NCI-H748 (cell line): Measurements from ENCODE around the gene DHX34.

Experiments used
- DNase-seq: peaks from one replicate; lab custom pipeline; 2025; ENCODE audit not compliant: unreplicated experiment; lab: John Stamatoyannopoulos, UW

DHX34 gene

DNA sequence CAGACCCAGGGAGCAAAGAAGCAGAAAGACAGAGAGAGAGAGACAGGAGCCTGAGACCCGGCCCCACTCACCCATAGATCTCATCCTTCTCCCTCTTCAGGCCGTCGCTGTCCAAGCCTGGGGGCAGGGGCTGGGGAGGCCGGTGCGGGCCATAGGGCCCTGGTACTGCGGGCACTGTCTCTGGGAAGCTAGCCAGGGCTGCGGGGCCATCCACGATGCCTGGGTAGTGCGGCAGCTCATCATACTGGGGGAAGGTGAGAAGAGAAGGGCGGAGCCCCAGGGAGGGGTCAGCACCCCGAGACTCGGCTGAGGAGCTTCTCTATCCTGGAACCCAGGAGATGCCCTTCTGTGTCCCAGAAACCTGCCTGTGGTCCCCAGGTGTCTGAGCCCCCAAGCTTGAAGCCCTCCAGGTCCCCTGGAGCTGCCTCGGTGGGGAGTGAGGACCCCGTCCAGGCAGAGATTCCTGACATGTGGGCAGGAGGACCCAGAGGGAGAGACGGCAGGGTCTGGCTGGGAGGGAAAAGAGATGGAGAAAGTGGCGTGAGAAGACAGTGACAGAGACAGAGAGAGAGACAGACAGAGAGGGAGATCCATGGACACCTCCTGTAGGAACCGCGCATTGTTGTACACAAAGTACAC lies 68.1 kb downstream of the DHX34 start:
- no peak for DNase-seq

DNA sequence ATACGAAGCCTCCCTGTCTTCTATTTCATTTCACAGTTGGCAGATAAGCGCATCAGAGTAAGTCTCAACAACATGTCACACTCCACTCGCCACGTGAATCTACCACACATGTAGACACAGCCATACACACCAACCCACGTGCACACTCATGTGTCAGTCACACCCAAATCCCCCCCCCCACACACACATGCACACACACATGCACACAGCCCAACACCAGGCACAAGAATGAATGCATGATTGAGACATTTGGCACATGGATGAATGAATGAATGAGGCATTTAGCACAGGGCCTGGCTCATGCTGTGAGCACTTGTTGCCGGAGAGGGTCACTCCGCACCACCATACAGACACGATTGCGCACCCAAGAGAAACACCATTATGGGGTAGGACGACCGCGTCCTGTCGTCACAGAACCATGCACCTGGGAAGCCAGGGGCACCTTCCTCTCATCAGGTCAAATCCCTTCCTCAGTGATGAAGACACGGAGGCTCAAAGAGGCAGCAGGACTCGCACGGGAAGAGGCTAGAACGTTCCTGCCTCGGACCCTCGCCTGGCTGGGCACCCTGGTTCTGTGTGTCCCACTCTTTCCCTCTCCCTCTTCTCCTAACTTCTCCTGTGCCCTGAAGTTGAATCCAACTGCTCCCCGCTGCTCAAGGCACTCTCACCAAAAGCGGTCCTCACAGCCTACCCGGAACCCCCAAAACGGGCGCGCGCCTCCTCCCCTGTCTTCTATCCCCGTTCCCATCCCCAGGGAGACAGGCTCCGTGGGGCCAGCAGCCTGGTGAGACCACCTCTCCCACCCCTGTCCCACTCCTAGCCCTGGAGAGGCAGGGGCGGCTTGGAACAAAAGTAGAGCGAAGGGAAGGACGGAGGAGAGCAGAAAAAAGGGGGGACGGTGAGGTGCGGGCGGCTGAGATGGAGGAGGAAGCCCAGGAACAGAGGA lies 68.9 kb downstream of the DHX34 start:
- DNase-seq: peak; percentile 37

DNA sequence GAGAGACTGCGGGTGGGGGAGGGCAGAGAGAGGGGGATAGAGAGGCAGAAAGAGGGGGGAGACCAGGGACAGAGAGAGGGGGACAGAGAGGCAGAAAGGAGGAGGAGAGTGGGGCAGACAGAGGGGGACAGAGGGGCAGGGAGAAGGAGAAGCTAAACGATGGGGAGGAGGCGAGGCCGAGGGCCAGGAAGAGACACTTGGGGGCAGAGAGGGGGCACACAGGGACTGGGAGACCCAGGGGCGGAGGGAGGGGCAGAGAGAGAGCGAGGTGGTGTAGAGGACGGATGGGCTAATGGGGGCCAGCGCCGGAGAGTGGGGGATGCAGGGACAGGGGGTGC lies 69.5 kb downstream of the DHX34 start:
- no peak for DNase-seq

DNA sequence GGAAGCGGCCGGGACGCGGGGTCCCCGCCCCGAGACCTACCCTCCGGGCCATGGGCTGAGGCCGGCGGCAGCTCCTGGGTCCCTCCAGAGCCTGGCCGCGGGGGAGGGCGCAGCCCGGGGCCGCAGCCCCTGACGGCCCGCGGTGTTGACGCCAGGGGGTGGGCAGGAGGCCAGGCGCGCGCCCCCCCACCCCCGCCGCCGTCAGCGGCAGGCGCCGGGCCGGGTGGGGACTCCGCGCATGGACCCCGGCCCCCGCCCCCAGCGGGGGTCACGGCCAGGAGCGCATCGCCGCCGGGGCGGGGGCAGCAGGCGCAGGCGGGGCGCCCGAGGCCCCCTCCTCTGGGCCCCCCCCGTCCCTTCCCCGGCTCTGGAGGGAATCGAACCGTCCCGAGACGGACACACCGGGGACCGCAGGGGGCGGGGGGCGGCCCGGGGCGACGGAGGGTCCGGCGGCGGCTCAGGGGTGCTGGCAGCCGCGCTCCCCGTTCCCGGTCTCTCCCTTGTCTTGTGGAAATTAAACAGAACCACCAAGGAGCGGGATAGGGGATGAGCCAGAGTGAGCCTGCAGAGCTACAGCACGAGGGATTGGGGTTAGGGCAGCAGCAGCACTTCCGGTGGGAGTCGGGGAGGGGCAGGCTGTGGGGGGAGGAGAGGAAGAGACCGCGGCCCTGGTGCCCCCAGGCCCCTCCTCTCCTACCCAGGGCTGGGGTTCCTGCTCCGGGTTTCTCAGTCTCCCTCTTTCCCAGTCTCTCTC lies 70.1 kb downstream of the DHX34 start, which contains the start of gene MEIS3:
TSS of gene MEIS3 (minus strand) at position 498 of the 754 bp plus-strand sequence. CDS start at position 52, 446 bp downstream.
- DNase-seq: peak; percentile 57

DNA sequence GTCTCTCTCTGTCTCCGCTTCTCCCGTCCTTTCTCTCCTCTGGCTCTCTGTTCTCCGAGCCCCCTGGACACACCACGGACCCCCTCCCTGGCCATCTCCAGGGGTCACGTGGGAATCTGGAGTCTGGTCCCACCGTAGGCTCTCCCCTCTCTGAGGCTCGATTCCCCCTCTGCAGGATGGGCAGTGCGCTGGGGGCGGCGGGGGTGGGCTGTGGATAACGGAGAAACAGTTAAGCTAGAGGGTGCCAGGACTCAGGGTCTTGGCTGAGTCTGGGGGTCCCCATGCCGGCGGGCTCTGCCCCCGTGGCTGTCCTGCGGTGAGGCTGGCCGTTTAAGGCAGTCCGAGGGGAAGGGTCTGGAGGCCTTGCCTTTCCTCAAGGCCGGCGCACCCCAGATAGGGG lies 70.7 kb downstream of the DHX34 start:
- DNase-seq: no peak

DNA sequence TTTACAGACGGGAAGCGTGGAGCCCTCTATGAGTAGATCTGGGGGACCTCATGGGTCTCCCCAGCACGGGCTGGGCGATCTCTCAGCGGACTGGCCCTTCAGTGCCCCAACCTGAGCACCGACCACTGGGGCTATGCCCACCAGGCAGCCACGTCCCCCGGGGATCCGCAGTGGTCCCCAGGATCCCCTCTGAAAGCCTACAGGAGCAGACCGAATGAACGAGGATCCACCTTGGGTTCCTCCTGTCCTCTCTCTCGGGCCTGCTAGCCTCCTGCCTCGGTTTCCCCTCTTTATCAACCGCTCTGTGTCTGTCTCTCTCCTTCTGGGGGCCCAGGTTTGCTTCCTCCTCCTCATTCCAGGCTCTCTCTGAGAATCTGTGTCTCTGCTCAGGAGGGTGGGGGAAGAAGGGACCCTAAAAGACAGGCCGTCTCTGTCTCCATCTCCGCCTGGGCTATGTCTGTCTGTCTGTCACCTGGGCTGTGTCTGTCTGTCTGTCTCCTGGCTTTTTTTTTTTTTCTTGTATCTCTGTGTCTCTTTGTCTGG lies 72.2 kb downstream of the DHX34 start:
- DNase-seq: no peak

DNA sequence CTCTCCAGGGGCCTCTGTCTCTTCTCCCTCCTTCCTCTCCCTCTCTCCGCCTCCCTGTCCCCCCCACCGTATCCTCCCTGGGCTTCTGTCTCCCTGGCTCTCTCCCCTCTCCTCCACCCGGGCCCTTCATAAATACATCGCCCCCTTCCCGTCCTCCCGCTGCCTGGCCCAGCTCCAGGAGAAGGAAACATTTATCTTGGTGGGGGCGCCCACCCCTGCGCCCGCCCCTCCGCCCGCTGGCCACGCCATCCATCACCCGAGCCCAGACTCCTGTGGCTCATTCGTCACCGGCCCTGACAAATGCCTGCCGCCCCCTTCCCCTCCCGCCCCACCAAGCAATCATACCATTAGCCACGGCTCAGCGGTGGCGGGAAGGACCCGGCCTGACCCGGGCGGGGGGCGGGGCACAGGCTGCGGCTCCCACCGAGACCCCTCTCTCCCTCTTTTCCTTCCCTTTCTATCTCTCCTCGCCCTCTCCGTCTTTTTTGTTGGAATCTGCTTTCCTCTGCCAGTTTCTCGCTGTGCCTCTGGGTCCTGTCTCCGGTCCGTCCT lies 72.8 kb downstream of the DHX34 start:
- DNase-seq: peak; percentile 71

DNA sequence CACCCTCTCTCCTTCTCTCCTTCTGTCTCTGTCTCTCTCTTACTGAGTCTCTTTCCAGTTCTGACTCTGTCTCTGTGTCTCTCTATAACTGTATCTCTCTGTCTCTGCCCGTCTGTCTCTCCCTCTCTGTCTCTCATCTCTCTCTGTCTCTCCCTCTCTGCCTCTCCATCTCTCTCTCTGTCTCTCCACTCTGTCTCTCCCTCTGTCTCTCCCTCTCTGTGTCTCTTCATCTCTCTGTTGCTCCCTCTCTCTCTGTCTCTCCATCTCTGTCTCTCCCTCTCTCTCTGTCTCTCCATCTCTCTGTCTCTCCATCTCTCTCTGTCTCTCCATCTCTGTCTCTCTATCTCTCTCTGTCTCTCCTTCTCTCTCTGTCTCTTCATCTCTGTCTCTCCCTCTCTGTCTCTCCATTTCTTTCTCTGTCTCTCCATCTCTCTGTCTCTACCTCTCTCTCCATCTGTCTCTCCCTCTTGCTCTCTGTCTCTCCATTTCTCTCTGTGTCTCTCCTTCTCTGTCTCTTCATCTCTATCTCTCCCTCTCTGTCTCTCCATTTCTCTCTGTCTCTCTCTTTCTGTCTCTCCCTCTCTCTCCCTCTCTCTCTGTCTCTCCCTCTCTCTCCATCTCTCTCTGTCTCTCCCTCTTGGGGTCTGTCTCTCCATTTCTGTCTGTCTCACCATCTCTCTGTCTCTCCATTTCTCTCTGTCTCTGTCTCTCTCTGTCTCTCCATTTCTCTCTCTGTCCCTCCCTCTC lies 73.5 kb downstream of the DHX34 start:
- no peak for DNase-seq

DNA sequence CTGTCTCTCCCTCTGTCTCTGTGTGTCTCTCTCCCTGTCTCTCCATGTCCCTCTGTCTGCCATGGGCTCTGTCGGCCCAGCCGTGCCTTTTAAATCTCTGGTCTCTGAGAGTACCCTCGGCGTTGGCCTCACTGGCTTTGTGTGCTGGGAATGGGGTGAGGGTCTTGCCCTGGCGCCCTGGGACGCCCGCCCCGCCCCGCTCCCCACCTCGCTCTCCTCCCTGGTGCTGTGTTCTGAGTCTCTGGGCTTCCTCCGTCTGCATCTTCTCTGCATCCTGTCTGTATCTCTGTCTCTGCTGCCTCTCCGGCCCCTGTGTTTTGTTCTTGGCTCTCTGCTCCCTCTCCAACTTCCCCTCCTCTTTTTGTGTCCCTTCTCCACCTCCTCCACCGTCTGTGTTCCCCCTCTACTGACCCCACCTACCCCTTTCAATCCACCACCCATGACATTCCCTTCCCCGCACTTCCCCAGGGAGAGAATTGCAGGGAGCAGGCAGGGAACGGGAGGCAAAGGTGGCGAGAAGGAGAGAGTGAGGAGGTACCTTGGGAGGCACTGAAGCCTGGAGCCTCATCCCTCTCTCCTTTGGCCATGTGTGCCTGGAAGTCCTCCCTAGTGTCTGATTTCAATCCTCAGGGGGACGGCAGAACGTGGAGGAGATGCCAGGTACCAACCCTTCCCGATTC lies 74.2 kb downstream of the DHX34 start:
- peak; percentile 20 for DNase-seq

DNA sequence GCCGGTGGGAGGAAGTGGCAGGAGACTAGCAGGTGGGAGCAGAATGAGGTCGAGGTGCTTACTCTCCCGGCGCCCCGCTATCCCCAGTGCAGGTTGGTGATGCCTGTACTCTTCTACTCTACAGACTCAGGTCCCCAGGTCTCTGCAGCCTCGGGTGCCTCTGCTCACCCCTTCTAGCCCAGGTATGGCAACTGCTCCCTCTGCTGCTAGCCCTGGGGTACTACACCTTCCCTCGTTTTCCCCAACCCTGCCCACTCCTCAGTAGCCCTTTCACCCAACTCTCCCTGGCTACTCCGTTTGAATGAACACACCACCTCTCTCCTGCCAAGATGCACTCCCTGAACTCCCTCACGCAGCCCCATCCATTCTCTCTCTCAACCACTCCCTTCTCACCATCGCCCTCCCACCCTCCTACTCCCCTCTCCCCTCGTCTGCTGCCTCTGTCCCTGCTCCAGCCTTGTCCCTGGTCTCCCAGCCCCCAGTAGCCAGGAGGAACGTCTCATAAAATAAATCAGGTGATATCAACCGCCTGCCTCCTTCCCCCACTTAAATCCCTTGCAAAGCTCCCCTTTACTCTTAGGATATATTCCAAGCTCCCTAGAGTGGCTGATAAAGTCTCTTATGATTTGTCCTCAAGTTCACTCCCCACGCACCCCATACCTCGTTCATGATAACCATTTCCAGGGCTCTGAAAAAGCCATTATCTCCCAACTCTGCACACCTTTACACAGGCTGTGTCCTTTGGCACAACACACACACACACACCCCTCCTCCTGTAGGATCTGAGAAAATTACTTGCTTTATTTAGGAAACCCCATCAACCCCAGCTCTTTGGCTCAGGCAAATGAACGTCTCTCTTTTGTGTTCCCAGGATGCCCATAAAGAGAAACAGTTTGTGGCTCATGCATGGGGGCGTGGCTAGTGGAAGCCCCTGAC lies 78.4 kb downstream of the DHX34 start:
- peak; percentile 89 for DNase-seq

DNA sequence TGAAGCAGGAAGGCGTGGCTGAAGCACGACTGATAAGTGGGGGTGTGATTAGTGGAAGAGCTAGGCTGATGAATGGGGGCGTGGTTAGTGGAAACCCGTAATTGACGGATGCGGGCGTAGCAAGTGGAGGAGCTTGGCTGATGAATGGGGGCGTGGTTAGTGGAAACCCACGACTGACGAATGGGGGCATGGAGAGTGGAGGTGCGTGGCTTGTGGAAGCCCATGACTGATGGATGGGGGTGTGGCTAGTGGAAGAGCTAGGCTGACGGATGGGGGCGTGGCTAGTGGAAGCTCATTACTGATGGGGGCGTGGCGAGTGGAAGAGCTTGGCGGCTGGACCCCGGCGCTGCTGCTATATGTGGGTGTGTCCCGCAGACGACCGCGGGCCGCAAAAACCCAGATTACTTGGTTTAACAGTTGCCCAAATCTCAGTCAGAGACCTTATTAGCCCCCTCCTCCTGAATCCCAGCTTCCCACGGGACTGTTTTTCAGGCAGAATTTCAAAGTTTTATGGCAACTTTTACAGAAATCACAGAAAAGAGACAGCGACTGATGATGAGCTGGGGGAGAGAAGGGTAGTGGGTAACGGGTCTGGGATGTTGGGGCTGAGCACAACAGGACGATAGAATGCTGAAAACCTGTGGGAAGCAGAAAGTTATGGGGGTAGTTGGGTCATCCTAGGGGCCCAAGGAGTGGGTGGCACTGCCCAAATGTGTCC lies 79.2 kb downstream of the DHX34 start:
- DNase-seq: peak; percentile 100

DNA sequence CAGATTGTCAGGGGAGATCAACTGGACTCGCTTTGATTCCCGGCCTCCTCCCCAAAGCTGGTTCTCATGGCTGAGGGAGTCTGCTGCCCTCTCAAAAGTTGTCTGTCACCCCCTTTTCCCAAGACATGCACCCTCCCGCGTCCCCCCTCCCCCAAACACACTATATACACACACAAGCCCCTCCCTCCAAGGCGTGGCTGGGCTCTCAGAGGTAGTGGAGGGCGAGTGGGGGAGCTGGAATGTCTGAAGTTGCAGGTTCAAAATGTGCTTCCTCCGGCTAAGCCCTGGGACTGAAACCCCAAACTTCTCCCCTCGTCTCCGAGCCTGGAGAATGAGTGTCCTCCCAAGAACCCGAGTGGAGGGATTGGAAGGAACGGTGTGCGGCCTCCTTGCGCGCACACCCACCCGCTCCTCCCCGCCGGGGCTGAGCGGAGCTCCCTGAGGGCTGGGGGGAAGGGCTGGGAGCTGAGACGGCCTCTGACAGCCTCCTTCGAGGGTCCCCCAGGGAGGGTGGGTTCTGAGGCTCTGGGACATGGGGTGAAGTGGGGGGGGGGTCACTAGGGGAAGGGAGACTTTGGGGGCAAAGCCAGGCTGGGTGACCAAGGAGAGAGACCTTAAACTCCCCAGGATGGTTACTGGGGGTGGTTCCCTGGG lies 80.2 kb downstream of the DHX34 start:
- no peak for DNase-seq

DNA sequence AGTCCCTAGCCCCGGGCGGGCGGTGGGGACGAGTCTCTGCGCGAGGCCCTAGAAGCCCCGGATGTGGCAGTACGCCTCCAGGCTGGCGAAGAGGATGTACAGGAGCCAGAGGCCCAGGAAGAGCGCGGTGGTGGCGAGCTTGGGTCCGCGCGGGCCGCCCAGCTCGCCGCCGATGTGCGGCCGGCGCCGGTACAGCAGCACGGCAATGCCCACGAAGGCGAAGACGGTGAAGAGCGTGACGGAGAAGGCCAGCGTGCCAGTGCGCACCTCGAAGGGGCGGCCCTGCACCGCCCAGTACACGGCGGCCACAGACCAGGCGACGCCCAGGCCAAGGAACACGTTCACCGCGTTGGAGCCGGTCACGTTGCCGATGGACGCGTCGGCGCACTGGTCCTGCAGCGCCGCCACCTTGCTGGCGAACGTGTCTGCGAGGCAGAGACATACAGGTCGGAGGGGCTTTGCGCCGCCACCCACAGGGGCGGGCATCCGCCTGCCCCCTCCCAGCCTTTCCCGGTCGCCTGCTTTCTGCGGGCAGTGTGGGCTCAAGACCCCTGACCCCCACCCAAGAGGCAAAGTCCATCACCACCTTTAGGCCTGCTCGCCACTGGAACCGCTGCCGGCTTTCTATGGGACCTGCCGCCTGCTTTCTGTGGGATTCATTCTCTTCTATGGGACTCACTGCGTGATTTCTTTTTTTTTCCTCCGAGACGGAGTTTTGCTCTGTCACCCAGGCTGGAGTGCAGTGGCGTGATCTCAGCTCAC lies 81.1 kb downstream of the DHX34 start:
- no peak for DNase-seq

DNA sequence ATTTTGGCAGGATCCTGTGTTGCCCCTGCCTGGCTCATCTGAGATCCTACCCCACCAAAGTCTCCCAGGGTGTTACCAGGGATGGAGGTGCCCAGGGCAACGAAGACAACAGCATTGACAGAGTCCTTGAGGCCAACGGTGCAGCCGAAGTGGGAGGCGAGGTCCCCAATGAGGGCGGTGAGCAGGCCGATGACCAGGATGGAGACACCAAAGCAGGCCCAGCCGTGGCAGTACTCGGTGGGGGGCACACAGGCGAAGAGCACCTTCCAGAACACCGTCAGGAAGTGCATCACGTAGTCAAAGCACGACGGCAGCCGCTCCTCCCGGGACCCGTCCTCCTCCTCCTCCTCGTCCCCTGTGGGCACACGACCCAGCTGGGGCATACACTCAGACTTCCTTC lies 83.0 kb downstream of the DHX34 start:
- no peak for DNase-seq
